ENCODE data around the gene NME7.

DNA sequence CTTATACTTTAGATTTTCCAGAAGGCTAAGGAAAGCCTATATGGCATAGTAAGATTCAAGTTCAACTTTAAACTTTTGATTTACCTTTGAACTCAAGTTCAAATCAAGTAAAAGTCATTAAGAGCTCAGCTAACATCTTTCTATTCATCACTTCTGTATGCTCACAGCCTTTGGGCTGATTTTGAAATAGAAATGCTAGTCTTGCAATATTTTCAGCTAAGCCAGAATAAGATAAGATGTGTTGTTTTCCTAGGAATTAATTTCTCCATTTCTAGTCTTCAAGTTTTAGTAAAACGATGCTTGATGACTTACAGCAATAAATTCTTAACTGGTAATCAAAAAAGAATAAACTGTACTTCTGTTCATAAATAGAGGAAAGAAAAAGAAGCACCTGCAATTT, 225.5 kb downstream of the NME7 start:
- no peak for TF ChIP-seq TAF1 (IDR thresholded peaks at IDR 0.05; ENCODE audit: borderline replicate concordance, low read depth, low read length)
- TF ChIP-seq, protein P1, sequence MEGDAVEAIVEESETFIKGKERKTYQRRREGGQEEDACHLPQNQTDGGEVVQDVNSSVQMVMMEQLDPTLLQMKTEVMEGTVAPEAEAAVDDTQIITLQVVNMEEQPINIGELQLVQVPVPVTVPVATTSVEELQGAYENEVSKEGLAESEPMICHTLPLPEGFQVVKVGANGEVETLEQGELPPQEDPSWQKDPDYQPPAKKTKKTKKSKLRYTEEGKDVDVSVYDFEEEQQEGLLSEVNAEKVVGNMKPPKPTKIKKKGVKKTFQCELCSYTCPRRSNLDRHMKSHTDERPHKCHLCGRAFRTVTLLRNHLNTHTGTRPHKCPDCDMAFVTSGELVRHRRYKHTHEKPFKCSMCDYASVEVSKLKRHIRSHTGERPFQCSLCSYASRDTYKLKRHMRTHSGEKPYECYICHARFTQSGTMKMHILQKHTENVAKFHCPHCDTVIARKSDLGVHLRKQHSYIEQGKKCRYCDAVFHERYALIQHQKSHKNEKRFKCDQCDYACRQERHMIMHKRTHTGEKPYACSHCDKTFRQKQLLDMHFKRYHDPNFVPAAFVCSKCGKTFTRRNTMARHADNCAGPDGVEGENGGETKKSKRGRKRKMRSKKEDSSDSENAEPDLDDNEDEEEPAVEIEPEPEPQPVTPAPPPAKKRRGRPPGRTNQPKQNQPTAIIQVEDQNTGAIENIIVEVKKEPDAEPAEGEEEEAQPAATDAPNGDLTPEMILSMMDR (IDR thresholded peaks at IDR 0.05) = no peak
- TF ChIP-seq, protein P2, sequence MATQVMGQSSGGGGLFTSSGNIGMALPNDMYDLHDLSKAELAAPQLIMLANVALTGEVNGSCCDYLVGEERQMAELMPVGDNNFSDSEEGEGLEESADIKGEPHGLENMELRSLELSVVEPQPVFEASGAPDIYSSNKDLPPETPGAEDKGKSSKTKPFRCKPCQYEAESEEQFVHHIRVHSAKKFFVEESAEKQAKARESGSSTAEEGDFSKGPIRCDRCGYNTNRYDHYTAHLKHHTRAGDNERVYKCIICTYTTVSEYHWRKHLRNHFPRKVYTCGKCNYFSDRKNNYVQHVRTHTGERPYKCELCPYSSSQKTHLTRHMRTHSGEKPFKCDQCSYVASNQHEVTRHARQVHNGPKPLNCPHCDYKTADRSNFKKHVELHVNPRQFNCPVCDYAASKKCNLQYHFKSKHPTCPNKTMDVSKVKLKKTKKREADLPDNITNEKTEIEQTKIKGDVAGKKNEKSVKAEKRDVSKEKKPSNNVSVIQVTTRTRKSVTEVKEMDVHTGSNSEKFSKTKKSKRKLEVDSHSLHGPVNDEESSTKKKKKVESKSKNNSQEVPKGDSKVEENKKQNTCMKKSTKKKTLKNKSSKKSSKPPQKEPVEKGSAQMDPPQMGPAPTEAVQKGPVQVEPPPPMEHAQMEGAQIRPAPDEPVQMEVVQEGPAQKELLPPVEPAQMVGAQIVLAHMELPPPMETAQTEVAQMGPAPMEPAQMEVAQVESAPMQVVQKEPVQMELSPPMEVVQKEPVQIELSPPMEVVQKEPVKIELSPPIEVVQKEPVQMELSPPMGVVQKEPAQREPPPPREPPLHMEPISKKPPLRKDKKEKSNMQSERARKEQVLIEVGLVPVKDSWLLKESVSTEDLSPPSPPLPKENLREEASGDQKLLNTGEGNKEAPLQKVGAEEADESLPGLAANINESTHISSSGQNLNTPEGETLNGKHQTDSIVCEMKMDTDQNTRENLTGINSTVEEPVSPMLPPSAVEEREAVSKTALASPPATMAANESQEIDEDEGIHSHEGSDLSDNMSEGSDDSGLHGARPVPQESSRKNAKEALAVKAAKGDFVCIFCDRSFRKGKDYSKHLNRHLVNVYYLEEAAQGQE (IDR thresholded peaks at IDR 0.05; ENCODE audit: low read depth, low read length) = no peak
- no peak for TF ChIP-seq MXI1 (IDR thresholded peaks at IDR 0.05; ENCODE audit: low read depth, low read length)

All from SK-N-SH (cell line).